GM23338 (cell line): Measurements from ENCODE around the gene ZMYND8. TPM values are rescaled to one million over a fixed set of nuclear protein-coding genes. Genes with fewer than 3 reads are reported as not detected.

Source experiments
- ATAC-seq: fragments of 200-7000 bp; cut with Tn5 transposase; 3 replicates; pipeline ENCODE4 v1.9.1; 2020
- DNase-seq: peaks from one replicate; pipeline ENCODE4 v3.0.0-alpha.2; 2015; ENCODE audit warnings: low spot score
- H2AFZ ChIP-seq: fragments of 200-600 bp; sonication (generic); 2 replicates; pipeline ENCODE4 v1.8.0; 2016; ENCODE audit warnings: antibody characterized with exemption, mild to moderate bottlenecking, moderate library complexity
- H3F3A ChIP-seq: fragments of 200-600 bp; sonication (generic); replicated peaks from 2 replicates; pipeline ENCODE4 v1.8.0; 2017; ENCODE audit warnings: antibody characterized with exemption, mixed run types, low read depth
- H3K27ac ChIP-seq: fragments of 200-600 bp; sonication (generic); 2 replicates; pipeline ENCODE4 v1.6.1; 2016; ENCODE audit warnings: low read depth
- H3K27me3 ChIP-seq: fragments of 200-600 bp; sonication (generic); 2 replicates; pipeline ENCODE4 v1.8.0; 2016; ENCODE audit warnings: mild to moderate bottlenecking, mixed run types, moderate library complexity; ENCODE audit not compliant: insufficient read depth
- H3K36me3 ChIP-seq: fragments of 200-600 bp; sonication (generic); 2 replicates; pipeline ENCODE4 v1.8.0; 2016; ENCODE audit warnings: mild to moderate bottlenecking; ENCODE audit not compliant: insufficient read depth
- H3K4me1 ChIP-seq: fragments of 200-600 bp; sonication (generic); 2 replicates; pipeline ENCODE4 v1.8.0; 2016; ENCODE audit warnings: mild to moderate bottlenecking, moderate library complexity; ENCODE audit not compliant: insufficient read depth
- H3K4me2 ChIP-seq: fragments of 200-600 bp; sonication (generic); 2 replicates; pipeline ENCODE4 v1.7.1; 2017; ENCODE audit warnings: mixed run types
- H3K4me3 ChIP-seq: fragments of 200-600 bp; sonication (generic); 2 replicates; pipeline ENCODE4 v1.6.1; 2016; ENCODE audit warnings: mixed run types
- H3K79me2 ChIP-seq: fragments of 200-600 bp; sonication (generic); replicated peaks from 2 replicates; pipeline ENCODE4 v1.8.0; 2017; ENCODE audit warnings: mild to moderate bottlenecking; ENCODE audit not compliant: insufficient read depth
- H3K9me2 ChIP-seq: fragments of 200-600 bp; sonication (generic); 2 replicates; pipeline ENCODE4 v1.8.0; 2017; ENCODE audit not compliant: insufficient read depth
- H4K20me1 ChIP-seq: fragments of 200-600 bp; sonication (generic); replicated peaks from 2 replicates; pipeline ENCODE4 v1.8.0; 2017; ENCODE audit warnings: mild to moderate bottlenecking; ENCODE audit not compliant: insufficient read depth
- H3K27ac Mint-ChIP-seq: 2 replicates; pipeline ENCODE4 v1.8.0; 2020; ENCODE audit warnings: inconsistent platforms, mild to moderate bottlenecking, moderate library complexity, mixed read lengths
- H3K27me3 Mint-ChIP-seq: 3 replicates; pipeline ENCODE4 v1.8.0; 2022; ENCODE audit warnings: low read depth, mild to moderate bottlenecking, moderate library complexity, mixed read lengths, inconsistent platforms; ENCODE audit not compliant: insufficient read depth, poor library complexity
- H3K36me3 Mint-ChIP-seq: 3 replicates; pipeline ENCODE4 v1.8.0; 2021; ENCODE audit warnings: low read depth, mild to moderate bottlenecking, inconsistent platforms, moderate library complexity, mixed read lengths
- H3K4me1 Mint-ChIP-seq: 3 replicates; pipeline ENCODE4 v1.8.0; 2020; ENCODE audit warnings: mild to moderate bottlenecking, inconsistent platforms, mixed read lengths
- H3K4me3 Mint-ChIP-seq: 3 replicates; pipeline ENCODE4 v1.8.0; 2021; ENCODE audit warnings: moderate library complexity, mild to moderate bottlenecking, inconsistent platforms, mixed read lengths
- H3K9me3 Mint-ChIP-seq: 3 replicates; pipeline ENCODE4 v1.8.0; 2020; ENCODE audit warnings: moderate library complexity, mild to moderate bottlenecking, inconsistent platforms, mixed read lengths
- CREB1 ChIP-seq: fragments of 250-450 bp; sonication (Bioruptor Pico); IDR thresholded peaks from 2 replicates; pipeline ENCODE4 v1.5.0; 2020; ENCODE audit warnings: low read depth, mild to moderate bottlenecking, moderate library complexity
- CTCF ChIP-seq, 2 experiments: fragments of 200-600 bp in 1 of 2; sonication (generic) in 1 of 2; conservative IDR thresholded peaks; 2 replicates each; pipeline versions ENCODE4 v1.5.1 to v1.6.1; 2016 to 2017; ENCODE audit warnings: antibody characterized with exemption in 2 of 2, low read depth in 2 of 2, mild to moderate bottlenecking in 2 of 2, moderate library complexity in 1 of 2
- ETS1 ChIP-seq: IDR thresholded peaks from 2 replicates; pipeline ENCODE4 v1.6.1; 2016; ENCODE audit warnings: antibody characterized with exemption
- EZH2 ChIP-seq: fragments of 200-600 bp; sonication (generic); IDR thresholded peaks from one replicate; pipeline ENCODE4 v1.8.0; 2017; ENCODE audit warnings: antibody characterized with exemption, mild to moderate bottlenecking, low read depth; ENCODE audit not compliant: unreplicated experiment
- EZH2phosphoT487 ChIP-seq: fragments of 200-600 bp; sonication (generic); IDR thresholded peaks from one replicate; pipeline ENCODE4 v1.8.1; 2018; ENCODE audit warnings: antibody characterized with exemption; ENCODE audit not compliant: unreplicated experiment
- JUNB ChIP-seq: IDR thresholded peaks from one replicate; pipeline ENCODE4 v1.6.1; 2016; ENCODE audit warnings: antibody characterized with exemption; ENCODE audit not compliant: unreplicated experiment
- NANOG ChIP-seq: IDR thresholded peaks from 2 replicates; pipeline ENCODE4 v1.6.1; 2016; ENCODE audit warnings: antibody characterized with exemption, borderline replicate concordance
- POLR2AphosphoS5 ChIP-seq: IDR thresholded peaks from 2 replicates; pipeline ENCODE4 v1.6.1; 2016; ENCODE audit warnings: antibody characterized with exemption, low read depth
- REST ChIP-seq: IDR thresholded peaks from one replicate; pipeline ENCODE4 v1.6.1; 2018; ENCODE audit warnings: antibody characterized with exemption; ENCODE audit not compliant: unreplicated experiment
- STAT1 ChIP-seq: IDR thresholded peaks from one replicate; pipeline ENCODE4 v1.6.1; 2016; ENCODE audit warnings: antibody characterized with exemption; ENCODE audit not compliant: unreplicated experiment
- ZNF114 ChIP-seq: fragments of 250-450 bp; sonication (Bioruptor Pico); IDR thresholded peaks from 2 replicates; pipeline ENCODE4 v1.5.0; 2020; ENCODE audit warnings: mild to moderate bottlenecking, moderate library complexity
- ZNF331 ChIP-seq: fragments of 250-450 bp; sonication (Bioruptor Pico); IDR thresholded peaks from 2 replicates; pipeline ENCODE4 v1.5.0; 2020; ENCODE audit warnings: low read depth, mild to moderate bottlenecking, moderate library complexity
- ZNF462 ChIP-seq: fragments of 250-450 bp; sonication (Bioruptor Pico); IDR thresholded peaks from 2 replicates; pipeline ENCODE4 v1.5.0; 2020; ENCODE audit warnings: mild to moderate bottlenecking, moderate library complexity
- polyA plus RNA-seq: library from polyadenylated mRNA; unstranded; fragments of >200 nt; fragmentation: Nextera tagmentation; extraction: Ambion mirVana; gene quantifications from 2 replicates; pipeline ENCODE4 v1.2.1, GENCODE V29; 2016
- total RNA-seq: library from RNA; depleted of rRNA; stranded (reverse); fragments of >200 nt; shearing (Covaris generic); gene quantifications from 2 replicates; pipeline ENCODE4 v1.2.3, GENCODE V29; 2014

Gene ZMYND8
- total and polyA plus RNA-seq, 2 experiments from 2014 or later = 70.9 to 128 TPM

GRCh38 chr20:47223896-47224295 lies 132.6 kb downstream of the ZMYND8 start:
- Histone ChIP-seq H3K36me3 (peaks cover 72% of the 10 kb centered on the region), H3K9me2 (no peaks in the 10 kb centered on the region), H3K4me2 (no peak overlapping the region), H3F3A (peaks cover 25% of the 10 kb centered on the region), H3K27me3 (no peaks in the 10 kb centered on the region), H4K20me1 (peaks cover 13% of the 10 kb centered on the region; the same call in 1 of the 2 replicates), H2AFZ (no peak overlapping the region), H3K4me1 (no peaks in the 10 kb centered on the region), H3K27ac (no peak overlapping the region; the same call in 1 of the 2 replicates), H3K79me2 (peaks cover 31% of the 10 kb centered on the region), H3K4me3 (no peak overlapping the region)
- DNase-seq (no peak), ATAC-seq (no peak)
- Mint-ChIP-seq H3K36me3 (peaks cover 95% of the 10 kb centered on the region), H3K27ac (no peak overlapping the region), H3K9me3 (no peaks in the 10 kb centered on the region), H3K27me3 (peaks cover 10% of the 10 kb centered on the region), H3K4me3 (no peak overlapping the region), H3K4me1 (peaks cover 13% of the 10 kb centered on the region; the same call in 1 of the 3 replicates)
- no peak for TF ChIP-seq STAT1
- no peak for TF ChIP-seq JUNB
- no peak for TF ChIP-seq ZNF114 (CRISPR knock-in tag)
- TF ChIP-seq NANOG = no peak
- TF ChIP-seq ZNF331 (CRISPR knock-in tag) = no peak
- TF ChIP-seq CTCF (conservative IDR thresholded peaks at IDR 0.05; ENCODE audit: low read depth in 2 of 2) = no peak
- no peak for TF ChIP-seq CREB1 (CRISPR knock-in tag)
- TF ChIP-seq REST = no peak
- no peak for TF ChIP-seq ETS1
- no peak for TF ChIP-seq ZNF462 (CRISPR knock-in tag)
- TF ChIP-seq EZH2 = no peak
- no peak for TF ChIP-seq POLR2AphosphoS5
- no peak for TF ChIP-seq EZH2phosphoT487
